SK-MEL-5 (cell line): ENCODE data around the gene MAML2. TPM values are rescaled to one million over a fixed set of nuclear protein-coding genes. Genes with fewer than 3 reads are reported as not detected.
A peak's percentile ranks its signal among the peaks of the same experiment; 100 is the strongest.

Experiments
- DNase-seq: peaks from one replicate; pipeline ENCODE4 v3.0.0-alpha.2; 2016; ENCODE audit warnings: low read depth, low spot score
- in situ Hi-C: cut with HindIII; loops from 2 replicates; pipeline ENCODE4 v1.10.0; 2016; ENCODE audit warnings: low sequenced_read_pairs, high pct_unique_total_duplicates, low pct_unique_long_range_greater_than_20kb
- total RNA-seq: library from RNA; depleted of rRNA; stranded (reverse); fragments of >200 nt; shearing (Covaris generic); gene quantifications from 2 replicates; pipeline ENCODE4 v1.2.3, GENCODE V29; 2014

Gene MAML2
- total RNA-seq, 1 experiment from 2014 or later = 3.5 TPM

GRCh38 chr11:96215110-96215782, 127.7 kb downstream of the MAML2 start:
- no peak for DNase-seq

GRCh38 chr11:96214777-96215109, 128.3 kb downstream of the MAML2 start:
- DNase-seq = no peak
- in situ Hi-C loops = no loop called here

More at GRCh38 chr11:96215110-96215782, 127.7 kb downstream of the MAML2 start:
- in situ Hi-C loops = no loop called here

DNA sequence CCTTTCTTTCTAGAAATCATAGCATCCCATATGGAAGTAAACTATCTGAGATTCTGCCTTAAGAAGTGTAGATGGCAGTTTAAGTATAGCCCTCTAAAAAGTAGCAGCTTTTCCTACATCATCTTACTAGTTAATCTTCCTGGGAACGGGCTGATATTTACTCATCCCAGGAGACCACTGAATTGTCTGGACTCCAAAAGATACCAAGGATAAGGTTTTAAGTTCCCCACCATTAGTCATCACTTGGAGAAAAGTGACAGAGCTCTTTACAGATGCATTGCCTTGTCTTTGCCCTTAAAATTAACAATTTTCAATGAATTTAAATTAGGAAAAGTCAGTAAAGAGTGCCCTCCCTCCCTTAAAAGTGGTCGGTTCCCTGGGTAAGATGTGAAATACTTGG, 129.5 kb downstream of the MAML2 start:
- DNase-seq = peak; percentile 43
- in situ Hi-C loops = no loop called here

DNA sequence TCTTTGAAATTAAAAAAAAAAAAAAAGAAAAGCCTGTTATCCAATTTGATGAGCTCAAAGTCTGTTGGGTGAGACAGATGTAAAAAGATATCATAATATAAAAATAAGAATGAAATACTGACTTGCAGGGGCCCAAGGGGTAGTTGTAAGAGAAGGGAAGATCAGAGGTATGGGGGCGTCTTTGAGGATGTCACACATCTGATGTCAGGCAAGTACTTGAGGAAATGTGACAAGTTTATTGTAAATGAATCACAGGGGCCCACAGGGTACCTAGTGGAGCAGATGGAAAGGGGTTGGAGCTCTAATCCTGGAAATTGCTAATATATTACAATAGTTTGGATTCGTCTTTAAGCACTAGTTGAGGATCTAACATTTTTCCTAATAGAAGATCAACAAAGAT, 131.6 kb downstream of the MAML2 start:
- in situ Hi-C loops = no loop called here
- DNase-seq = no peak

GRCh38 chr11:96207459-96208449, 135.2 kb downstream of the MAML2 start:
- in situ Hi-C loops = no loop called here
- DNase-seq = peak; percentile 77

GRCh38 chr11:96206955-96207354, 136.0 kb downstream of the MAML2 start:
- in situ Hi-C loops = no loop called here

GRCh38 chr11:96205460-96205809, 137.6 kb downstream of the MAML2 start:
- in situ Hi-C loops = no loop called here
- no peak for DNase-seq

More at GRCh38 chr11:96206955-96207354, 136.0 kb downstream of the MAML2 start:
- no peak for DNase-seq

GRCh38 chr11:96204721-96205459, 138.1 kb downstream of the MAML2 start:
- DNase-seq = no peak
- in situ Hi-C loops = no loop called here

GRCh38 chr11:96204366-96204659, 138.7 kb downstream of the MAML2 start:
- in situ Hi-C loops = no loop called here
- DNase-seq = no peak

DNA sequence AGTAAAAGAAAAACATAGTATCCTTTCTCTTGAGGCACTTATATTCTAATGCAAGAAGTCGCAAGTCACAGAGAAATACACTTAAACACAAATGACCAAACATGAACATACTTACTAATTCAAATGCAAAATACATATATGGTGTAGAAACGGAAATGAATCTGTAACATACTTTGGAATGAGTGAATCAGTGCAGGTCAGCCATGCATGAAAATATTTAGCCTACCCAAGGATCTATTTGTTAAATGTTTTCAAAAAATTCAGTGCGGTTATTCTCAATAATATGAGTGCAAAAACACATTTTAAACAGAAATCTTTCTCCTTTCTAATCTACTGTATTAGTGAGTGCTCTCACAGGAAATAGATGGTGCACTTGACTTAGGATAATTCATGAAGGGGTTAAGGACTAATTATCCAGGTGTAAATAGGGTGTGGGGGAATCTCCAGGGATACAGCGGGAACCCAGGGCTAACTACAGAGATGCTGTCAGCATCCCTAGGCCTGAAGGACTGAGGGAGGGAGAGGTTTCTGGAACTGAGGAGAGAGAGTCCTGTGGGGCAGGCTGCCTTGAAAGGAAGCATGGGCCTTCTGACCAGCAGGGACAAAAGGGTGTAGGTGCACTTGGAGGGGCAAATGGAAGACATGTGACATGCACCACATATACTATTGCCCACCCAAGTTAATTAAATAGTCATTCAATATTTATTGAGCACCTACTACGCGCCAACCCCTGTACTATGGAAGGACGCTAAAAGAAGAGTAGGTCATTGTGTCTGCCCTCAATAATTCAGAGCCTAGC, 139.2 kb downstream of the MAML2 start:
- no peak for DNase-seq
- in situ Hi-C loops = no loop called here

GRCh38 chr11:96200243-96200642, 142.8 kb downstream of the MAML2 start:
- in situ Hi-C loops = no loop called here
- DNase-seq = peak; percentile 28

DNA sequence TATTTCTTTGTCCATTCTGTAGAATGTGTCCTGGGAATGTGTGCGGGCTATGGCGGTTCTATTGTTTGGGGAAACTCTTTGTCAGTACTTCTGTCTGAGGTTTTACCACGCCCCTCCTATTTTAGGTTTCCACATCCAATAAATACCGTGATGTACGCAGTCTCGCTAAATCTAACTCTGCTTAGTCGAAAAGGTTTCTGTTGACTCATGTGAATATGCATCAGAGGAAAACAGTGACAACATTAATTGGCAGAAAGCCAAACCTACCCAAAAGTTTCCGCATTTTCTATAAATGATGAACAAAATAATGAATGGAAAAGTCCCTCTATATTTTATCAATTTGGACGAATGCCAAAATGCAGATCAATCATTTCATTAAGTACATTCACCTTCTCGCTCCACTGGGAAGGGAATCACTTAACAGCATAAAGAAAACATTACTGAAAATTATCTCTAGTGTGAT, 143.4 kb downstream of the MAML2 start:
- no peak for DNase-seq
- in situ Hi-C loops = no loop called here

DNA sequence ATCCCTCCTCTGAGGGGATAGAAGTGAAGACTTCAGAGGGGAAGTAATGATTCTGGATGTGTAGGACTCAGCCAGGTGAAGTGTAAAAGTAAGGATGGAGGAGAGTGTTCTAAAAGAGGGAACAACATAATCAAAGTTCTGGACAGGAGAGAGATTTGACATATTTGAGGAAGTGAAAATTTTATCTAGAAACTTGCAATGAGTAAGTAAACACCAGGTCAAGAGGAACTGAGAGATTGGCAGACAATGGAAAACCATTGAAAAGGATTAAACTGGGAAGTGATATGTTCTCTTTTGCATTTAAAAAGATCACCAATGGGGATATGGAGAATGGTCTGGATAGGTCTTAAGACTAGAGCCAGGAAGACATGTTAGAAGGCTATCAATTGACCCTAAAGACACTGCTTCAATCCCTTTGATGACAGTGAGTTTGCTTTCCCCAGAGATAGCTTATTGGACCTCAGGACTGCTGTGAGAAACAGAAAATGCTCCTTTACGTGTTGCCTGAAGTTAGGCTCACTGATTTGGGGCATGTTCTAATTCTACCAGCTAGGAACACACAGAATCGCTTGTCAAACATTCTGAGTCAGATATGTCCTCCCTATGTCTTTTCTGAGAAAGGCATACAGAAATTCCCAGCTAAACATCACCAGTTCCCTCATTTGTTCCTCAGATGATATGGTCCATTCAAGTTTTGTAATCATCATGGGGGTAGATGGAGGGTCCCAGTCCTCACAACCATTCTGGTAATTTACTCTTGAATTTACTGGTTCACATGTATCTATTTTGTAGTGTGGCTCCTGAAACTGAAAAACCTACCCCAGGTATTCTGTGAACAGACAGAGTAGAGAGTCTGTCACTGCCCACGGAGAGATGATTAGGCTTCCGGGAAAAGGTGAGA, 144.9 kb downstream of the MAML2 start:
- DNase-seq = no peak
- in situ Hi-C loops = no loop called here

- no peak for DNase-seq
These were observed 145.9 kb downstream of the MAML2 start for GRCh38 chr11:96197103-96197502.

GRCh38 chr11:96196181-96196662, 146.8 kb downstream of the MAML2 start:
- in situ Hi-C loops = no loop called here
- peak; percentile 46 for DNase-seq

More at GRCh38 chr11:96197103-96197502, 145.9 kb downstream of the MAML2 start:
- in situ Hi-C loops = no loop called here

DNA sequence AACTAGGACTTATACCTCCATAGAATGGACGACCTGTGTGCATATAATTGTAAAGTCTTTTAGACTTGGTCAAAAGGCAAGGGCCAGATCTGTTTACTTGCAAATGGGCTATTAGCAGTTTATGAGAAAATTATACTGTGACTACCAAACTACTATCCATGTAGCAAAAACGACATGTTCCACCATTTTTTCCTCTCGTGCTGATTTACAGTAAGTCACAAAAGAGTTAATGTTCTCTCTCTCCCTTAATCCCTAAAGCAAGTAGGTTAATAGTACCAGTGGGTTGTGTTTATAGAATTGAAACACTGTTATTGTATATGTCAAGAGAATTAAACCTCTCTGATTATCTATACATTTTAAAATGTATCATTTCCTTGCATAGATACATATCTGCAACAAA, 147.3 kb downstream of the MAML2 start:
- in situ Hi-C loops = no loop called here

More for the DNA sequence above, 147.3 kb downstream of the MAML2 start:
- no peak for DNase-seq
